Stimulated activated CD4-positive, alpha-beta T cell treated with anti-CD3 and anti-CD28 coated beads, Interleukin-15, amount 100 ng/mL, for 24 hours (primary cell): Measurements from ENCODE around the gene SP5.
"Not testable (repeated sequence)": the region's sequence is repeated elsewhere in the genome, so short reads cannot be mapped to it uniquely, and the experiment has no call there.

Source experiments
- DNase-seq: peaks from one replicate; pipeline ENCODE4 v3.0.0-alpha.2; 2020

Gene SP5

DNA sequence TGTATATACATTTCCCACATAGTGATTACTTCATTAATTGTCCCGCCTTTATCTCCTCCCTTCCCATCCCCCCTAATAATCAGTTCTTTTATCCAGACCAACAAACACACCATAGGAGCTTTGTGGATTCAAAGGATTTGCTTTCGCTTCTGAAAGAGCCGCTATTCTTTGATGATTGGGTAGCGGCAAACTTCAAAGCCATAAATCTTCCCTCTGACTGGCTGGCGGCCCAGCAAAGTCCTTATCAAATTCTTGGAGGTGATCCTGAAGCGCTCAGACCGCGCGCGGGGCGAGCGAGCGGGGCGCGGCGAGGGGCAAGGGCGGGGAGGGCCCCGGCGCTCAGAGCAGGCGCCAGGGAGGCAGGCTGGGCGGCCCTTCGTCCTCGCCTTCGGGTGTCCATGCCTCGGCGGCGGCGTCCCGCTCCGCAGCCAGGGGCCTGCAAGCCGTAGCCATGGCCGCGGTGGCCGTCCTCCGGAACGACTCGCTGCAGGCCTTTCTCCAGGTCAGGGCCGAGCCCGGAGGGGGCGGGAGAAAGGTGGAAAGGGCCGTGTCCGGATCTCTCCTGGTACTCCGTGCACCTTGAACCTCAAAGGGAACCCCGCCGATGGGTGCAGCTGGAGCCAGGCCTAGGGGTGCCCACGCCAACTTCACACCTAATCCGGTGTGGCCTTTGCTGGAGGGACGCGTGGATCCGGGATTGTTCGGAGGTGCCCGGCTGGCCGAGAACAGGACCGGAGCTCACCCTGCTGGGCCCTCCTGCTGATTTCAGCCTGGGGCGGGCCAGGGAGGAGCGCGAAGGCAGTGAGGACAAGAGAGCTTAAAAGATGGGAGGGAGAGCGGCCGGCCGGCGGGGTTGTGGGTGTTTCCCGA lies at the start of gene SP5:
Gene SP5, plus strand, starts transcription at position 276 of the 870 bp plus-strand sequence. Its CDS starts 176 bp downstream, at position 452.
- DNase-seq: peak; percentile 41

DNA sequence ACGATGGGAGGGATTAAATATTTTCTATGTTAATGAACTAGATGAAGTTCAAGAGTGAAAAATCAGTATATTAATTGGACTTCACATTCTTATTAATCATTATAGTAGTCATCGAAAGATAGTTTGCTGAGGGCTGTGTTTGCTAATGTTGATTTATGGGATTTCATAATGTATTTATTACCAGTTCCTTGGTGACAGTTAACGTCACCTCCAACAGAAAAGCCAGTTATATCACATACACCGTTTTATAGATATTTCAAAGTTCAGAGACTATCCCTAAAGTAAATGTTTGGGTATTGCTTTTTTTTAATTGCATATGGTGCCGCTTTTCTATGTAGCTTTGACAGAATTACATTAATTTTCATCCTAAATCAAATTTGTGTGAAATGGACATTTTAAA lies 49.4 kb upstream of the SP5 start:
- DNase-seq: no peak

DNA sequence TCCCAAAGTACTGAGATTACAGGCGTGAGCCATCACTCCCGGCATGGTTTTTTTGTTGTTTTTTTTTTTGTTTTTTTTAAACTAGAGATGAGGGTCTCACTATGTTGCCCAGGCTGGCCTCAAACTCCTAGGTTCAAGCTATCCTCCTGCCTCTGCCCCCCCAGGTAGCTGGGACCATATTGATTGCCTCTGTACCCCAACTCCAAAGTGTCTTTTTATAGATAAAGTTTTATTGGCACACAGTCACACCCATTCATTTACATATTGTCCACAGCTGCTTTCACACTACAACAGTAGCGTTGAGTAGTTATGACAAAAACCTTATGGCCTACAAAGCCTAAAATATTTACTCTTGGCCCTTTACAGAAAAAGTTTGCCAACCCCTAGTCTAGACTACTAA lies 45.2 kb upstream of the SP5 start:
- DNase-seq: no peak

DNA sequence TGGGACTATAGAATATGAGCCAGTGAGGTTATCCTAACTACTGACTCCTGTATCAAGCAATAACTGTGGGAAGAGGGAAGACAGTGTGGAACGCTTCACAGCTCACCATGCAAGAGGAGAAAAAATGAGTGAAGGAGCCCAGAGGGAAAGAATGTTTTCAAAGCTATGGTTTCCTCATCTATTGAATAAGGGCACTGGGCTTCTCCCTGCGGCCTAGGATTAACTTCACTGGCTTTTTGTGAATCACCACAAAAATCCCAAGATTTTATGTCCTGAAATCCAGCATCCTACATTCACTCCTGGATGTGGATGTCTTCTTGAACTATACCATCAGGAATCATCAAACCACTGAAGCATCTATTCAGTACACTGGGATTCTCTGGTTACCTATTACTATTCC lies 44.5 kb upstream of the SP5 start:
- DNase-seq: no peak

DNA sequence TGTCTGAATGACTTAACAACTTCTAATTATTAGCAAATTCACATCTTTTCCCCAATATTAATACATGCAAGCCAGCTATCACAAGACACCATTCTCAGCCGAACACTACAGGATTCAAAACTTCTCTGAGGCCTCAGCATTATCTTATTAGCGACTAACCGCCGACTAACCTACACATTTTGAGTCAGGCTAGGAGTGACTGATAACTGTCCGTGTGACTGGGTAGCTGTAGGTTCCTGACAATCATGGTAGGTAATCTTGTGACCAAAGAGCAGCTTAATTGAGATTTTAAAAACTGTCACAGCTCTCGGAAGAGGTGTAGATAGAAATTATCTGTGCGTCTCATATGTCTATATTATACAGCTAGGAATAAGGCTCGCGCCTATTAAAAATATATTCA lies 44.1 kb upstream of the SP5 start:
- no peak for DNase-seq

DNA sequence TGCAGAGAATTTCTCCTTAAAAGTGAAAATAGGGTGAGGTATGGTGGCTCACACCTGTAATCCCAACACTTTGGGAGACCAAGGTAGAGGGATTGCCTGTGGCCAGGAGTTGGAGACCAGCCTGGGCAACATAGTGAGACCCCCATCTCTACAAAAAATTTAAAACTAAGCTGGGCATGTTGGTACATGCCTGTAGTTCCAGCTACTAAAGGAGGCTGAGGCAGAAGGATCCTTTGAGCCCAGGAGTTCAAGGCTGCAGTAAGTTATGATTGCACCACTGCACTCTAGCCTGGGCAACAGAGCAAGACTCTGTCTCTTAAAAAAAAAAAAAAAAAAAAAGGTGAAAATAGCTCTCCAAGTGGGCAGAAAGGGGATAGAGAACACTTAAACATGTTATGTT lies 40.9 kb upstream of the SP5 start:
- not testable (repeated sequence) for DNase-seq

DNA sequence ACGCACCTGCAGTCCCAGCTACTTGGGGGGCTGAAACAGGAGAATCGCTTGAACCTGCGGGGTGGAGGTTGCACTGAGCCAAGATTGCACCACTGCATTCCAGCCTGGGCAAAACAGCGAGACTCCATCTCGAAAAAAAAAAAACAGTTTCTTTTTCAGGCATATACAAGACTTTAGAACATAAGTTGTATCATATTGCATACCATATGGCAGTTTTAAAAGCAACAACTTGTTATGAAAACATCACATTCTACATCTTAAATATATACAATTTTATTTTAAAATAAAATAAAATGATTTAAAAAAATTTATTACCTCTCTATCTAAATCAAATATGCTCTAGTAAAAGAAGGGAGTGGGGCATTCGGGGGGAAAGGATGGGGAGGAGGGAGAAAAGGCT lies 39.4 kb upstream of the SP5 start:
- DNase-seq: no peak

DNA sequence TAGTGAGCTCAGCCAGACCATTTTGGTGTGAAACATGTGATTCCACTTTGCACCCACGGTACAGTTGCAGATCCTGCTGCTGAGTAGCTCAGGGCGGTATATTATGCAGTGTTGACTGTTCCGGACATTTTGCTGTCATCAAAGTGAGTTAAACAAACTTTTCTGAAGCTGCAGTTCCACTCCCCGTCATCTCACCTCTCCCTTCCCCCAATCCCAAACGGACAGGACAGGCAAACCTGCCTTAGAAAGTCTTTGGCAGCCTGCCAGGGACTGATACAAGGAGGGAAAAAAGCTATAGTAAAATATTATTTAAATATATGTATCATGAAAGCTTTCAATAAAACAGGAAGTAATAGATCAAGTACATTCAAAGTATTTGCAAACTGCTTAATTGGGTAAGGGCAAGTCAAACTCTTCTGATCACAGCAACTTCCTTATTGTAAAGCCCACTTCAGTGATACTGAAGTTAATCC lies 35.5 kb upstream of the SP5 start:
- no peak for DNase-seq

DNA sequence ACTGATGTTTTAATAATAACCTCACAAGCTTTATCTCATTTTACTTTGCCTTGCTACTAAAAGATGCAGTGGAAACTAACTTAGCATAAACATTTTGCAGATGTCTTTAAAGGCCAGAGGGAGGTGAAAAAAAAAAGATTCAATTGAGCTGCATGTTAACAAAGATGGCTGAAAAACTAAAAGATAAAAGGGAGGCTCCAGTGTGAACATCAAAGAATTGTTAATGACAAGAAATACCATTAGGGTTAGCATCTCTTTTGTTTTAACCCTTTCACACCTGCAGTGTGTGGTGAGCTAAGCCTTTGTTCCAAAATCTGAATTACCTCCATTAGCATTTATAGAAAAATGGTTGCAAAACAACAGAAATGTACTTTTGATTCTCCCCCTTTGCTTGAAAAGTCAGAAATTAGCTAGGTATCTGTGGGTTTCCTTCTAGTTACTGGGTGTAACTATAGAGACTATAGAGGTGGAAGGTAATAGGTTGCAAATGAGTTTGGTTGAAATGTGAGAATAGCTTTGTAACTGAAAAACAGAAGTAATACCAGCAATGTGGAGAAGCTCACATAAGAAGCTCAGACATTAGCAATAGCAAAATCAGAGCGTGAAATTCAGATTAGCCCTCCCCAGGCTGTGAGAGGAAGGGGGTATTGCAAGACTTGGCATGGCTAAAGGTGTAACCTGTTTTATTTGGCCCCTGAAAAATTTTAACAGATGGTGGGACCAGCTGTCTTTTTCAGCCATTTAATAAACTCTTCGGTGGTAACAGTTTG lies 34.8 kb upstream of the SP5 start:
- no peak for DNase-seq

DNA sequence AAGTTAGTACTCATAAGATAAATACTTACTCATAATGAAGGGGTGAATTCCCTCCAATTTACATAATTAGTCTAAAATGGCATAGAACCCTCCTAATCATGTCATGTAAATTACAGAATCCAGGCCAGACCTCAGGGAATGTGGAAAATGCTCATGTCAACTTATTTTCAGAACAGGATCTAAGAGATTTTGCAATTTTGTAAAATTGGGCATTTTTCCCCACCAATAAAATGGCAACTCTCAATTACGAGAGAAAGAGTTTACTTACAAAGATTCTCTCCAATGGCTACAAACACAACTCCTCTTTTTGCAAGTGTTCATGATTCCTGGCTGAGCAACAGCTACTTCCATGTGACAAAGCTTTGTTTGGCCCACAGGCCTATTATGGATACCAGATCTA lies 33.8 kb upstream of the SP5 start:
- DNase-seq: no peak

DNA sequence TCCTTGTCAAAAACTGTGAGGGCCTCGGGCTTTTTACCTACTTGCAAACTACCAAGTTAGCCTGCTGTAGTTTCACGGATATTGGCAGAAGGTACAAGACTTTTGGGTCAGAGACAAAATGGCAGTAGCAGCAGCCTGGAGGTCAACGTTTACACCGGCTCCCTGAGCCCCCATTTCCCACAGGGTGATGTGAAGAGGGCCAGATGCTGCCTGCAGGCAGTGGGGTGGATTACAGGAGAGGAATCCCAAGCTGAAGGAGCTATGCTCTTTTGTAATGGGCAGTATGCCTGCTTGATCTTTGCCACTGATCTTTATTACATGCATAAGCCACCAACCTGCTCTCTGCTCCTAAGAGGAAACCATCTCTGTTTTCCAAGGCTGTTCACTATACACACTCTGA lies 29.5 kb upstream of the SP5 start:
- DNase-seq: no peak

DNA sequence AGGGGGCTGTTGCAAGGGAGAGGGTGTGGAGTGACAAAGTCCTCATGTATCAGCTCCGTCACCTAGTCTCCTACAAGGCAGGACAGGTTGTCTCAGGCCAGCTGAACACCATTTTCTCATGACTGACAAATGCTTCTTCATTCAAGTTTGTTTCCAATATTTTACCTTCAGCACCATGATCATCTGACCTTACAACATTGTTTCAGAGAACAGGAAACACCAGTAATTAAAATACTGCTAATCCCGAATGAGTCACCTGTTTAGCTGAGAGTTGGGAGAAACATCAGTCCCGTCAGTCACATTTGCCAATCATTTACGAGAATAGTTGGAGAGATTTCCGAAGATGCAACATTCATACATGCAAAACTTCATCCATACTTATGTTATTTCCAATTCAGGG lies 25.7 kb upstream of the SP5 start:
- no peak for DNase-seq

DNA sequence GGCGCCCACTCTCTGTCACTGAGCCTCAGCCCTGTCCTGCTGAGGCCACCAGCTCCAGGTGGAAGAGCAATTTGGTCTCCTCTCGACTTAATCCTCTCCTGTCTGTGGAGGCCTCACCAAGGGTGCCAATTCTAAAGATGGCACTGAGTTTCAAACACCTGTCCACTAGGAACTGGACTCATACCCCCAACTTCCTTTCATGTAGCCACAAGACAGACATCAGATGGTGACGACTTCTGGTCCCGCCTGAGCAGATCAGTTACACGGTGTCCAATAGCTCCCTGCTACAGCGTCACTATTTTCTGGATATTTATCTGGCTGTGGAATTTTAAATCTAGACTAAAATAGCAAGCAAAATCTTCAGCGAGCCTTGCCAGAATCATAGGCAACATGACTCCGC lies 24.5 kb upstream of the SP5 start:
- no peak for DNase-seq

DNA sequence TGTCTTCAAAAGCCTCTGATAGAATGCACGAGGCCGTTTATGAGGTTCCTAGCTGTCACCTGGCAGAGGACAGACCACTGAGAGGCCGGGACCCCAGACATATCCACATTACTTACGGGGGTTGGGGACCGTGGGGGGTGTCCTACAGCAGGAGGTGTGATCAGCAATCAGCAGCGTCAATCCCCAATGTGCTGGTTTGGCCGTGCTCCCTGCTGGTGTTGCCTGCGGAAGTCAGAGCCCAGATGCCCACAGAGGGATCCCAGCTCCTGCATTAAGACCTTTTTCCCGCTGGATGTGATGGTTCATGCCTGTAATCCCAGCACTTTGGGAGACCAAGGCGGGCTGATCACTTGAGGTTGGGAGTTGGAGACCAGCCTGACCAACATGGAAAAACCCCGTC lies 20.8 kb upstream of the SP5 start:
- no peak for DNase-seq

DNA sequence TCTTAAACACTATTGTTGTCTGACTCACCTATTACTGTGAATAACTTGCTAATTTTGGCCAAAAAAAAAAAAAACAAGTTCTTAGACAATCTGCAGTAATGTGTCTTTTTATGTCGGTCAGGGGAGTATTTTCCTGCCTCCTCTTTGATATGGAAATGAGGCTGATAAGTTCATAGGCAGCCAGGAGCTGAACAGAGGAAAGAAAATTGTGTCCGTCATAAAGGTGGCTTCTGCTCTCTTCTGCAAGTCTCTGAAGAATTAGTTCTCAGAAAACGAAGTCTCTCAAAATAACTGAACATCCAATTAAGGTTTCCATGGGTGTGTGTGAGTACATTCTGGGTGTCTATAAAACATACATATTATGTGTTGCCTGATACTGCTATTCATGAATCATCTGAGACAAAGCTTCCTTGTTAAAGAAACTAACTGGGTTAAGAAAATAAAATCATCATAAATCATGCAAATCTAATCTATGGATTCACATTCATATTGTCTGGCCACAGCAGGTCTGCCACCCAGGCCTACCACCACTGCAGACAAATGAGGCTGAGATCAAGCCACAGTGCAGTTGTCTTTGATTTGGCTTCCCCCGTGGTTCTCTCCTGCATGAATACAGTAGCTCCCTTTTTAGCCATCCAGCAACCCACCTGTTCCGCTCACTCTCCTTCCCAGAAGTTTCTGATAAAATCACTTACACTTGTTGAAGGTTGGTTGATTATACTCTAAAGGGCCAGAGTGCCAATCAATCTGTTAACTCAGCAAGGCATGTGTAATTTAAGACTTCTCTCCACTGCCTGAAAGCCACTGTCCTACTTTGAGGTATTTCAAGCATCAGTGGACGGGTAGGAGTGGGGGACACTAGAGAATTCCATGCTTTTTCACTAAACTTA lies 19.4 kb upstream of the SP5 start:
- no peak for DNase-seq

DNA sequence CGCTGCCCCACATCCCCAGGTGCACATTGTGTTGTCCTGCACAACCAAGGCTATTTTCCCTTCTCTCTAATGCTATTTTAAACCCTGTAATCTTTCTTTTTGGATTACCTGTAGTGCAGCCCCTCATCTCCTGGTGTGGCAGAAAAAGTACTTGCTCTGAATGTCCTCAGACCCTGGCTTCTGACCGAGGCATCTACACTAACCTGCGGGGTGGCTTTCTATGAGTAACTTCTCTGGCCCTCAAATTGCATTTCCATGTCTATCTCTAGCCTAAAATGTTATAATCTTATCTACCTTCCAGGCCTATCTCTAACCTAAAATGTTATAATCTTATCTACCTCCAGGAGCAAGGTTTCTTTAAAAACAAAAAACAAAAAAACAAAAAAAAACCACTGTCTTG lies 18.2 kb upstream of the SP5 start:
- no peak for DNase-seq

DNA sequence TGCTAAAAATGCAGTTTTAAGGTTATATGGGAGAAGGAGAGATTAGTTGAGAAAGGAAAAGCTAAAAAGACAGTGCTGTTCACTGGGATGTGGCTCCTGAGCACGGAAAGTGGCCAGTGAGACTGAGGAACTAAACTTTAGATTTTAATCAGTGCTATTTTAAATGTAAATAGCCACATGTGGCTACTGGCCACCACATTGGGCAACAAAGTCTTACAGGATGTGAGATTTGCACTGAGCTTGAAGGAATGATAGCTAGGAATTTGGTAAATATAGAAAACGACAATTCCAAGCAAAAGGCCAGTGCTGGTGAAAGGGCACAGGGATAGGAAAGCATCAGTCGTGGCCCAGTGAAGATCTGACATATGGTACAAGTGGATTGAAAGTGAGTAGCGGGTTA lies 14.1 kb upstream of the SP5 start:
- no peak for DNase-seq

DNA sequence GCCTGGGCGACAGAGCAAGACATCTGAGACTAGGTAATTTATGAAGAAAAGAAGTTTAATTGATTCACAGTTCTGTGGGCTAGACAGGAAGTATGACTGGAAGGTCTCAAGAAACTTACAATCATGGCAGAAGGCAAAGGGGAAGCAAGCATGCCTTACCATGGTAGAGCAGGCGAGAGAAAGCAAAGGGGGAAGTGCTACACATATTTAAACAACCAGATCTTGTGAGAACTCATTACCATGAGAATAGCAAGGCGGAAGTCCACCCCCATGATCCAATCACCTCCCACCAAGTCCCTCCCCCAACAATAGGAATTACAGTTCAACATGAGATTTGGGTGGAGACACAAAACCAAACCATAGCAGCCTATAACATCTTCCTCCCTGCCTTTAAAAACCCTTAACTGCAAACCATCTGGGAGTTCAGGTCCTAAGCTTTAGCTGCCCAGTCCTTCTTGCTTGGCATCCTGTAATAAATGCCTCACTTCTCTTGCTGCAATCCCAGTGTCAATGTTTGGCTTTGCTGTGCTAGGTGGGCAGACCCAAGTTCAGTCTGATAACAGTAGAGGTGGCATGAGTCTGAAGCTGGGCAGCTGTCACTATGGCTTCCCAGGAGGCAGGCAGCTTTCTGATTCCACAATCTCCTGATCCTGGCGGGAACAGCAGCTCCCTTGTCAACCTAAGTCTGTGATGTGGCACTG lies 11.2 kb upstream of the SP5 start:
- no peak for DNase-seq

DNA sequence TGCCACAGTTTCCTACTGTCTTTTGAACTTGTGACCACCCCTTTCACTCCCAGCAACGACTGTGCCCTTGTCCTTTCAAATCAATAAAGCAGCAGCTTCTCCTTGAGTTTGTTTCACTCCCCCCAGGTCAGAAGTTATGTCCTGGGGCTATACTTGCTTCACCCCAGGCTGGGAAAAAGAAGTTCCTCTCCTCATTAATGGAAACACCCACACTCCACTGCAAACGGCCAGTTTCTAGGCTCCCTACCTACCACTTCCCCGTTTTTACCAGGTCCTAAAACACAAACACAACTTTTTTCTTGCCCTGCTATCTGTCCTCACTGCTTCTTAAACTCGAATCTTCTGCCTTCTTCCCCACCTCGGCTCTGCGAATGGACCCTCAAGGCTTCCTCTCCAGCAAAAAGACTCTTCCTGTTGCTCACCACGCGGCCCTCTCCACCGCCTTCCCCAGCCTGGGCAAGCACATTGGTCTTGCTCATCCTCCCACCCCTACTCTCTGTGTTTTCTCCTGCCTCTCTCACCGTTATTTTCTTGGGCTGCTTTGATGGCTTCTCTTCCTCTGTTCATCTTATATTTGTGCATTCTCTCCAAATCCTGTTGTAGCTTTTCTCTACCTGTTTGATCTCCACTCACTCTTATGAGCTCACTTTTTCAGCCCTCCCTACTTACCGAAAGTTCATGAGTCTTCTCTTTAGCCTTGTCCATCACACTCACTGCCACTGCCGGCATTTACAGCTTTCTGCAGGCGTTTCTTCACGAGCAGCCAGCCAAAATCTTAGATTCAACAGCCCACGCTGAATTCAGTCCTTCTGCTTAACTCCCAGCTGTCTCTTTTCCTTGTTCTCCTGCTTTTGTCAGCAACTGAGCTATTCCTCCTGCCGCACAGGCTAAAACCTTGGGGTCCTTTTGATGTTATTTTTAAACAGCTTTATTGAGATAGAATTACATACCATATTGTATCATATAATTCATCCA lies 7.0 kb upstream of the SP5 start:
- no peak for DNase-seq

DNA sequence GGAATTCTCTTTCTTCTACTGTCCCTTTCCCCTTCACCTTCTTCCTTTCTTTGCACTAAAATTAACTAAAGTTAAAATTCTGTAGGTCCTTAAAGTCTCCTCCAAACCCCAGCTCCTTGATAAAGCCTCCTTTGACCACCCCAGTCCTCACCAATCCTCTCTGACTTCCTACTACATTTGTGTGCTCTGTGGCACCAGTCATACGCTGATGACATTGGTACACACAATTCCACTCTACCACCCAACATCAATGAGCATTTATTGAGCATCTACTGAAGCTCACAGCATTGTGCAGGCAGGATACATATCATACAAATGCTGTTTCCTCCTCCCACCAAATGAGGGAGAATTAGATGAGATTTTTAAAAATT lies 4.5 kb upstream of the SP5 start:
- no peak for DNase-seq

DNA sequence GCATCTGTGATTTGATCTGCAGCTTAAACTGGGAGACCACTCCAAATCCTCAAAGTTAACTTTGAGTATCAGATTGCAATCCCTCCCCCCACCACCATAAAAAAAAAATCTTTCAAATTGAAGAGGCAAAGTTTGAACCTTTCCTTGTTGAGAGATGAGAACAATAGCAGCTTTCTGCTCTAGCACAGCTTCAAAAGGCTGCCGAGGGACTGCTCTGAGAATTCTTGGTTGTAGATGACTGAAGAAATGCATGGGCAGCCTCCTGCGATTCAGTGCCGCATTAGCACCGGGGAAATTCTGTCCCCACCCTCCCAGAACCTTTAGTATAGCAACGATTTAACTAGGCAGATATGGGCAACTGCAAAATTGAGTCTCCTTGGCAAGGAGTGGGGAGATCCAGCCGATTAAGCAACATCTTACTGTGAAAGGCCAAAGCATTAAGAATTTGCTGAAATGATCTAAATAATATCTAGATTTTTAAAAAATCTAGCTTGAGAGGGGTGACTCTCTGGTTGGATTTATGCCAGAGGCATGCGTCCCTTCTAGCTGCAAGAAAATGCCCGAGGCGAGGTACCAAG lies 3.9 kb upstream of the SP5 start:
- no peak for DNase-seq
